Measurements from ENCODE around the gene HPSE2. TPM values are rescaled to one million over a fixed set of nuclear protein-coding genes. Genes with fewer than 3 reads are reported as not detected.

The HPSE2 gene
- total RNA-seq, 1 experiment from 2014 or later = 0.05 TPM

DNA sequence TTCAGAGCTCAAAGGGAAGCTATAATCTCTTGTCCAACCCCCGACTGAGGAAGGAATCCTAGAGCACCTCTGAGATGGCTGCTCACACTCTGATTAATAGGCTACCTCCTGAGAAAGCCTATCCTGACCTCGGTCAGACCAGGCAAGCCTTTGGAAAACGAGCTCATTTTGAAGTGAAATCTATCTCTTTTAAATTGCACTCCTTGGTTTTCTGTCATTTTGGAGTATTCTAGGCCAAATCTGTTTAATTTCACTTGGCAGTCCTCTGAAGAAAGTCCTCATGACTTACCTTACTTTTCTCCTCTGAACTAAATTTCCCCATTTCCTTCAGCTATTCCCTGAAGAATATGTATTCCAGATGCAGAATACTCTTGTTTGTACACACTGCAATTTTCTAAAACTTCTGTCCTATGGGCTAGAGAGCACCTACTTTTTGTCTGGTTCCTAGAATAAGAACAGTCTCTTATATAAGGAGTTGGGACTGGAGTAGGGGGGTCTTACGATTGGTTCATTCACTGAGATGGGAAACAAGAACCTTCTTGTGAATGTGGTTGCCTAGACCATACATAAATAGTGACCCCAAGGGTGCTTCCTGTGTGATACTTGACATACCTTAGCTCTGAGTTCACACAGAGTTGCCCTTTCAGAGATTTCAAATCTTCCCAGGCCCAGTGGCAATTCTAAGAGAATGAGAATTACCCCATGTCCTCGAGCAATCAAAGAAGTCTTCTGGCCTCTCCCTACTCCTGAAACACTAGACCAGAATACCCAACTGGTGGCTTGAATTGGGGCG, 757.0 kb downstream of the HPSE2 start:
- ChIA-PET POLR2A (no interaction called here), RAD21 (ENCODE audit: low non-redundant PET in 1 of 2, low total read pairs in 2 of 2, uncharacterized antibody in 2 of 2, unreplicated experiment in 2 of 2) (no interaction called here), CTCF (interaction anchor here (3.3 kb wide), 1 partner anchor 11 kb away, joined by 10 read pairs; no protein-coding TSS in a partner anchor)
- Histone ChIP-seq H4K20me1 (ENCODE audit: insufficient read depth) (no peaks in the 10 kb centered on the region), H3K4me1 (ENCODE audit: control insufficient read depth in 1 of 2, insufficient read depth in 2 of 2, low read length in 2 of 2) (no peaks in the 10 kb centered on the region), H3K9me3 (ENCODE audit: control insufficient read depth in 1 of 2, insufficient read depth in 1 of 2, low read depth in 1 of 2, low read length in 2 of 2) (no peaks in the 10 kb centered on the region), H3K9me2 (ENCODE audit: insufficient read depth) (no peaks in the 10 kb centered on the region), H2AFZ (ENCODE audit: low read depth, low read length, poor library complexity, severe bottlenecking) (no peak overlapping the region), H3K27ac (ENCODE audit: low read depth, low read length) (no peak overlapping the region), H3K4me3 (replicated peaks in 1 of 2; ENCODE audit: low read depth in 1 of 2, low read length in 2 of 2) (no peak overlapping the region), H3K9ac (ENCODE audit: low read length) (no peak overlapping the region), H3K36me3 (ENCODE audit: control insufficient read depth in 1 of 2, insufficient read depth in 2 of 2, low read length in 2 of 2) (no peaks in the 10 kb centered on the region), H3K79me2 (ENCODE audit: insufficient read depth, low read length) (no peaks in the 10 kb centered on the region), H3K4me2 (ENCODE audit: low read length) (no peak overlapping the region), H3K27me3 (ENCODE audit: insufficient read depth, low read length) (0 out of 2 replicates have a peak, but pooled peaks cover 10% of the 10 kb centered on the region)
- BruUV-seq (replicated peaks) = no TSS peak
- no peak for ATAC-seq
- intact Hi-C loops (cut with micrococcal nuclease) = no loop called here
- TF ChIP-seq EGR1 (IDR thresholded peaks at IDR 0.05; ENCODE audit: low read depth) (no peak), POLR2AphosphoS5 (IDR thresholded peaks at IDR 0.05; ENCODE audit: low read depth, low read length) (no peak), FOSL1 (IDR thresholded peaks at IDR 0.05; ENCODE audit: low read depth) (no peak), TCF7L2 (IDR thresholded peaks at IDR 0.05; ENCODE audit: borderline replicate concordance, extremely low read depth, insufficient read depth, insufficient read length) (no peak), SIN3A (IDR thresholded peaks at IDR 0.05; ENCODE audit: low read depth) (no peak), SP1 (IDR thresholded peaks at IDR 0.05; ENCODE audit: low read depth) (no peak), RAD21 (IDR thresholded peaks at IDR 0.05; ENCODE audit: low read depth) (no peak)
- TF ChIP-seq, protein P1, sequence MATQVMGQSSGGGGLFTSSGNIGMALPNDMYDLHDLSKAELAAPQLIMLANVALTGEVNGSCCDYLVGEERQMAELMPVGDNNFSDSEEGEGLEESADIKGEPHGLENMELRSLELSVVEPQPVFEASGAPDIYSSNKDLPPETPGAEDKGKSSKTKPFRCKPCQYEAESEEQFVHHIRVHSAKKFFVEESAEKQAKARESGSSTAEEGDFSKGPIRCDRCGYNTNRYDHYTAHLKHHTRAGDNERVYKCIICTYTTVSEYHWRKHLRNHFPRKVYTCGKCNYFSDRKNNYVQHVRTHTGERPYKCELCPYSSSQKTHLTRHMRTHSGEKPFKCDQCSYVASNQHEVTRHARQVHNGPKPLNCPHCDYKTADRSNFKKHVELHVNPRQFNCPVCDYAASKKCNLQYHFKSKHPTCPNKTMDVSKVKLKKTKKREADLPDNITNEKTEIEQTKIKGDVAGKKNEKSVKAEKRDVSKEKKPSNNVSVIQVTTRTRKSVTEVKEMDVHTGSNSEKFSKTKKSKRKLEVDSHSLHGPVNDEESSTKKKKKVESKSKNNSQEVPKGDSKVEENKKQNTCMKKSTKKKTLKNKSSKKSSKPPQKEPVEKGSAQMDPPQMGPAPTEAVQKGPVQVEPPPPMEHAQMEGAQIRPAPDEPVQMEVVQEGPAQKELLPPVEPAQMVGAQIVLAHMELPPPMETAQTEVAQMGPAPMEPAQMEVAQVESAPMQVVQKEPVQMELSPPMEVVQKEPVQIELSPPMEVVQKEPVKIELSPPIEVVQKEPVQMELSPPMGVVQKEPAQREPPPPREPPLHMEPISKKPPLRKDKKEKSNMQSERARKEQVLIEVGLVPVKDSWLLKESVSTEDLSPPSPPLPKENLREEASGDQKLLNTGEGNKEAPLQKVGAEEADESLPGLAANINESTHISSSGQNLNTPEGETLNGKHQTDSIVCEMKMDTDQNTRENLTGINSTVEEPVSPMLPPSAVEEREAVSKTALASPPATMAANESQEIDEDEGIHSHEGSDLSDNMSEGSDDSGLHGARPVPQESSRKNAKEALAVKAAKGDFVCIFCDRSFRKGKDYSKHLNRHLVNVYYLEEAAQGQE (IDR thresholded peaks at IDR 0.05; ENCODE audit: low read depth) = no peak
- no peak for DNase-seq (ENCODE audit: low read depth, low spot score)

Measured in HCT116 (cell line).